ENCODE measurements around the gene GXYLT1. TPM values are rescaled to one million over a fixed set of nuclear protein-coding genes. Genes with fewer than 3 reads are reported as not detected.

The GXYLT1 gene
- total RNA-seq, 2 experiments from 2014 or later: 5.3 to 6.3 TPM

DNA sequence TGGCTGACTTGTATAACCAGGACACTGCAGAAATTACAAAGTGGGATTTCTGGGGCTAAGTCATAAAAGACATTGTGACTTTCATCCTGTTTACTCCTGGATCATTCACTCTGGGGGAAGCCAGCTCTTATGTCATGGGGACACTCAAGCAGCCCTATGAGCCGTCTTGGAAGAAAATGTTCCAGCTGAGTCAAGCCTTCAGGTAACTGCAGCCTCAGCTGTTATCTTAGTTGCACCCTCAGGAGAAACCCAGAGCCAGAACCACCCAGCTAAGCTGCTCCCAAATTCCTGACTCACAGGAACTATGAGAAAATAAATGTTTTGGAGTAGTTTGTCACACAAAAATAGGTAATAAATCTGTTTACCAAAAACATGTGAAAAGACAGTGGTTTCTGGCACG is 43.1 kb upstream of the GXYLT1 start:
- no peak for ATAC-seq
- intact Hi-C loops (cut with micrococcal nuclease): no loop called here
- H3K27me3 Mint-ChIP-seq: no peaks in the 10 kb centered on the region
- H3K4me3 Mint-ChIP-seq: no peak overlapping the region
- ChIA-PET CTCF (interaction anchor here (1.2 kb wide), 1 partner anchor 146 kb away, joined by 3 read pairs; no protein-coding TSS in a partner anchor), POLR2A (no interaction called here)
- TF ChIP-seq, protein P1, sequence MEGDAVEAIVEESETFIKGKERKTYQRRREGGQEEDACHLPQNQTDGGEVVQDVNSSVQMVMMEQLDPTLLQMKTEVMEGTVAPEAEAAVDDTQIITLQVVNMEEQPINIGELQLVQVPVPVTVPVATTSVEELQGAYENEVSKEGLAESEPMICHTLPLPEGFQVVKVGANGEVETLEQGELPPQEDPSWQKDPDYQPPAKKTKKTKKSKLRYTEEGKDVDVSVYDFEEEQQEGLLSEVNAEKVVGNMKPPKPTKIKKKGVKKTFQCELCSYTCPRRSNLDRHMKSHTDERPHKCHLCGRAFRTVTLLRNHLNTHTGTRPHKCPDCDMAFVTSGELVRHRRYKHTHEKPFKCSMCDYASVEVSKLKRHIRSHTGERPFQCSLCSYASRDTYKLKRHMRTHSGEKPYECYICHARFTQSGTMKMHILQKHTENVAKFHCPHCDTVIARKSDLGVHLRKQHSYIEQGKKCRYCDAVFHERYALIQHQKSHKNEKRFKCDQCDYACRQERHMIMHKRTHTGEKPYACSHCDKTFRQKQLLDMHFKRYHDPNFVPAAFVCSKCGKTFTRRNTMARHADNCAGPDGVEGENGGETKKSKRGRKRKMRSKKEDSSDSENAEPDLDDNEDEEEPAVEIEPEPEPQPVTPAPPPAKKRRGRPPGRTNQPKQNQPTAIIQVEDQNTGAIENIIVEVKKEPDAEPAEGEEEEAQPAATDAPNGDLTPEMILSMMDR (IDR thresholded peaks at IDR 0.05): no peak
- H3K36me3 Mint-ChIP-seq (ENCODE audit: low read depth): peaks cover 15% of the 10 kb centered on the region
- no peak for DNase-seq
- H3K4me1 Mint-ChIP-seq (ENCODE audit: low read depth): peaks cover 18% of the 10 kb centered on the region
- H3K27ac Mint-ChIP-seq: no peak overlapping the region
- H3K9me3 Mint-ChIP-seq: no peaks in the 10 kb centered on the region

DNA sequence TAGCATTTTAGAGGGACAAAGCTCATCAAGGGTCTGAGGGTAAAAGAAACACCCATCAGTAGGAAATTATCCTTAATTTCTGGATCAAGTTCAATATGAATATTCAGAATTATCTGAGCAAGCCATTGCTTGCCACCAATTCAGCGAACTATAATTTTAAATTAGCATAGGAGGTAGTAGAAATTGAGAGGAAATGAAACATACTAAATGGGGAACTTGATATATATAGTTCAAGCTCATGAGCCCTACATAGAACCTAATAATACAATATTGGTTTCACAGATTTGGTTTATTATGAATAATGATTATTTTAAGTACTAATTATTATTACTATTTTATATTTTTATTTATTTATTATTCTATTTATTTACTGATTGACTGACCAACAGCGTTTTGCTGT is 42.1 kb upstream of the GXYLT1 start:
- intact Hi-C loops (cut with micrococcal nuclease): no loop called here
- POLR2A ChIA-PET: no interaction called here
- CTCF ChIA-PET: no interaction called here
- Mint-ChIP-seq H3K9me3 (no peaks in the 10 kb centered on the region), H3K4me3 (no peak overlapping the region), H3K4me1 (ENCODE audit: low read depth) (peaks cover 28% of the 10 kb centered on the region), H3K27me3 (no peaks in the 10 kb centered on the region), H3K36me3 (ENCODE audit: low read depth) (peaks cover 13% of the 10 kb centered on the region), H3K27ac (no peak overlapping the region)
- ATAC-seq: no peak
- no peak for DNase-seq
- TF ChIP-seq, protein P1 (IDR thresholded peaks at IDR 0.05): no peak

DNA sequence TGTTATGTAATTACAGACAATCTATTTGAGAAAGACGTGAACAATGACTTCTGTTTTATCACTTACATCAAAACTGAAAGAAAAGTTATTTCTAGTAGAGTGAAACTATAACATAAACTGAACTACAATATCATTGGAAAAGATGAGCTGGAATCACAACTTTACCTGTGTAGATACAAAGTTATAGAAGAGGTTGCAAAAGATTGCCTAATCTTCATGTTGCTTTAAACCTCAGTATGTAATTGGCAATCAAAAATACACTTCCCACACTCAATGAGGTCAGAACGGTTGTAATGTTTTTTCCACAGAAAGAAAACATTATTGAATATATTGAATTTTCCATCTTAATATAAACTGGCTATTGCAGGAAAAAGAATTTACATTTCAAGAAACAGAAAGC is 37.7 kb upstream of the GXYLT1 start:
- CTCF ChIA-PET: interaction anchor here (0.6 kb wide), 1 partner anchor 836 kb away, joined by 3 read pairs; no protein-coding TSS in a partner anchor

DNA sequence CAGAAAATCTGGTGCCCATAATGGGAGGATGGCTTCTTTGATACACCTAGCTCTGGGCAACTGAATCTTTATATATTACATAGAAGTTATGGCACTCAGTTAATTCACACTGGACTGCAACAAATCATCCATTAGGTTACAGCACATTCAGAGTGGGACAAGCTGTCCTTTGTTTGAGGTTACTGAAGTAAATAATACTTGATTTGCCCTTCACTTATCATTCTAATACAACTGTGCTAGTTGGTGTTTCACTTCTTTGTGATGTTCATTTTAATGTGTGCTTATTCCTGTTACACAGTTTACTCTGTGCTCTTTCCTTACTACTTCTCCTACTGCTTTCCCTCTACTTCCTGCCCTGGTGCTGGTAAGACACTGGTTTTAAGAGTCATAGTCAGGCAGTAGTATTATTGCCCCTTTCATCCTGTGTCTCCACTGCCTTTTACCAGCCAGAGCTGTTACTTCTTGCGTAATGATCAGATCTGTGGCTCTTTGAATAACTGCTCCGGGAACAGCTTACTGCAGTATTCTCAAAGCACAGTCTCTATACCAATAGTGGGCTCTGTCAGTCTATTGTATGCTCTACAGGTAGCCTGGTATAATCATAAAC is 36.4 kb upstream of the GXYLT1 start:
- Mint-ChIP-seq H3K36me3 (ENCODE audit: low read depth) (peaks cover 26% of the 10 kb centered on the region), H3K4me3 (no peak overlapping the region), H3K27ac (no peak overlapping the region), H3K27me3 (no peaks in the 10 kb centered on the region), H3K9me3 (no peaks in the 10 kb centered on the region), H3K4me1 (ENCODE audit: low read depth) (peaks cover 30% of the 10 kb centered on the region)
- ChIA-PET POLR2A (no interaction called here), CTCF (interaction anchor here (0.9 to 1.3 kb wide), 4 partner anchors 9 to 191 kb away, joined by 3 to 4 read pairs (median 4); no protein-coding TSS in a partner anchor)
- DNase-seq (no peak), ATAC-seq (no peak)
- intact Hi-C loops (cut with micrococcal nuclease): no loop called here
- TF ChIP-seq, protein P1 (IDR thresholded peaks at IDR 0.05): no peak

More for the DNA sequence above, 37.7 kb upstream of the GXYLT1 start:
- DNase-seq (no peak), ATAC-seq (no peak)
- no peaks in the 10 kb centered on the region for H3K27me3 Mint-ChIP-seq
- peaks cover 29% of the 10 kb centered on the region for H3K4me1 Mint-ChIP-seq (ENCODE audit: low read depth)
- H3K27ac Mint-ChIP-seq: no peak overlapping the region
- H3K9me3 Mint-ChIP-seq: no peaks in the 10 kb centered on the region
- intact Hi-C loops (cut with micrococcal nuclease): no loop called here
- no peak overlapping the region for H3K4me3 Mint-ChIP-seq
- TF ChIP-seq, protein P1 (IDR thresholded peaks at IDR 0.05): no peak
- POLR2A ChIA-PET: no interaction called here
- H3K36me3 Mint-ChIP-seq (ENCODE audit: low read depth): peaks cover 18% of the 10 kb centered on the region

DNA sequence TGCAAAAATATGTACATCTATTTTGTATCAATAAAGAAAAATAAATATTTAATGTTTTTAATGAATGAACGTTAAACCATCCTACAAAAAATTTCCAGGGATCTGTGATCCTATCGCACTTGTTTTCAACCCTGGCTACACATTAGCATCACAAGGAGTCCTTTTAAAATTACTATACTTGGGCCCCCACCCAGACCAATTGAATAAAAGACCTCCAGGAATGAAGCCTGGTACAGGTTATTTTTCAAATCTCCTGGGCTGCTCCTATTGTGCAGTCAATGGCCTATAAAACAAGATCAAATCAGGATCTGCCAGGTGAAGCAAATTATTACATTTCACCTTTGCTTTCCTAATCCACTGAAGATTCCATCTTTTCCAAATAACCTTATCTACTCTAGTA is 33.4 kb upstream of the GXYLT1 start:
- no peak overlapping the region for H3K4me3 Mint-ChIP-seq
- peaks cover 28% of the 10 kb centered on the region for H3K4me1 Mint-ChIP-seq (ENCODE audit: low read depth)
- no peak overlapping the region for H3K27ac Mint-ChIP-seq
- H3K27me3 Mint-ChIP-seq: no peaks in the 10 kb centered on the region
- peaks cover 22% of the 10 kb centered on the region for H3K36me3 Mint-ChIP-seq (ENCODE audit: low read depth)
- H3K9me3 Mint-ChIP-seq: peaks cover 4% of the 10 kb centered on the region
- intact Hi-C loops (cut with micrococcal nuclease): no loop called here
- ChIA-PET CTCF (no interaction called here), POLR2A (no interaction called here)
- TF ChIP-seq, protein P1 (IDR thresholded peaks at IDR 0.05): no peak
- no peak for ATAC-seq
- no peak for DNase-seq
